ENCODE results near the gene MC1R.
"Not testable (repeated sequence)": the region's sequence is repeated elsewhere in the genome, so short reads cannot be mapped to it uniquely, and the experiment has no call there.

The MC1R gene

DNA sequence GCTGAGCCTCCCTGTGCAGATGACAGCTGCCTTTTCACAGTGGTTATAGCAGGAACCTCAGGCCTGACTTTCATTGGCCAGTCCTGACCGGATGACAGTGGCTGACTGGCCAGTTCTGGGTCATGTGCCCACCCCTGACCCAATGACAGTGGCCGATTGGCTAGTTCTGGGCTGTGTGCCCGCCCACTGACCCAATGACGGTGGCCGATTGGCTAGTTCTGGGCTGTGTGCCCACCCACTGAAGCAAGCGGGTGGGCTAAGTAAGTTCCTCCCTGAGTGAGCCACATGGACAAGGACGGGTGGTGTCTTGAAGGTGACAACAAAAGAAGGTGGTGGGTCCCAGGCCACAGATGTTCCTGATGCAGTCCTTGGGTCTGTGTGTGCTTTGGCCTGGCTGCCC lies 39.4 kb downstream of the MC1R start:
- DNase-seq (ENCODE audit: low read depth) = no peak
- Histone ChIP-seq H3K9ac (ENCODE audit: low read length) (no peak overlapping the region), H3K4me1 (ENCODE audit: control insufficient read depth, insufficient read depth, low read length) (no peaks in the 10 kb centered on the region)

DNA sequence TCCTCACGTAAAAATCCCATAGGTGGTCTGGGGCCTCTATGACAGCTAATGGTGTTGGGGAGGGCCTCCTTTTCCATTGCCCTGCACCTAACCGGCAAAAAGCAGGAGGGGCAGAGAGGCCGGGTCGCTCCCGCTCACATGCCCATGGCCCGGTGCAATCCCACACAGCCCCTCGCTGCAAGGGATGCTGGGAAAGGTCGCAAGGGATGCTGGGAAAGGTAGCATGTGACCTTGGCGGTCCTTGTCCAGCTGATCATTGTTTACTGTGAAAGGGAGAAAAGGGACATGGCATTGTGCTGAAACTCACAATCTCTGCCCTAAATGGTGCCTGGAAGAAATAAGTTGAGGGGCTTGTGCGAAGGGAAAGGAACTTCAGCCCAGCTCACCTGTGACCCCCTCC lies 39.9 kb downstream of the MC1R start:
- no peak overlapping the region for H3K4me3 ChIP-seq (ENCODE audit: low read length)
- H3K9me3 ChIP-seq (ENCODE audit: control insufficient read depth, low read length) = no peaks in the 10 kb centered on the region
- no peaks in the 10 kb centered on the region for H3K27me3 ChIP-seq (replicated peaks; ENCODE audit: control insufficient read depth, insufficient read depth, low read length)
- peaks cover 36% of the 10 kb centered on the region for H3K36me3 ChIP-seq (ENCODE audit: control insufficient read depth, insufficient read depth, low read length, severe bottlenecking)
- H3K4me1 ChIP-seq (ENCODE audit: control insufficient read depth, insufficient read depth, low read length) = no peaks in the 10 kb centered on the region
- H3K9ac ChIP-seq (ENCODE audit: low read length) = no peak overlapping the region
- no peak for DNase-seq (ENCODE audit: low read depth)

More for the DNA sequence above, 39.4 kb downstream of the MC1R start:
- H3K4me3 ChIP-seq (ENCODE audit: low read length) = no peak overlapping the region
- H3K9me3 ChIP-seq (ENCODE audit: control insufficient read depth, low read length) = no peaks in the 10 kb centered on the region
- H3K36me3 ChIP-seq (ENCODE audit: control insufficient read depth, insufficient read depth, low read length, severe bottlenecking) = peaks cover 36% of the 10 kb centered on the region
- no peaks in the 10 kb centered on the region for H3K27me3 ChIP-seq (replicated peaks; ENCODE audit: control insufficient read depth, insufficient read depth, low read length)

DNA sequence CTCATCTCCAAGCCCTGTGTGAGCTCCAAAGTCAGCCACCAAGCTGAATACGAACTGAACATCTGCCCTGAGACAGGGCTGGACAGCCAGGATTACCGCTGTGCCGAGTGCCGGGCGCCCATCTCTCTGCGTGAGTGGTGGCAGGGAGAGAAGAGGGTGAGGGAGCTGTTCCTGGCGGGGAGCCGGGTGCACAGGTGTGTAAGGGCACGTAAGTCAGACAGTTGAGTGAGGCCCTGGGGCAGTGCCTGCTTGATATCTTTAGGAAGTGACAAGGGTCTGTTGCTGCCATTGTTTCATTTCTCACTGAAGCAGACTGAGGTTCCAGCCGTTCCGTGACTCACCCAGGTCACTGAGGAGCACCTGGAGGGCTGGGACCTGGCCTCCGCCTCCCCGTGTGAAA lies 42.3 kb downstream of the MC1R start:
- Histone ChIP-seq H3K27me3 (replicated peaks; ENCODE audit: control insufficient read depth, insufficient read depth, low read length) (no peaks in the 10 kb centered on the region), H3K4me1 (ENCODE audit: control insufficient read depth, insufficient read depth, low read length) (no peaks in the 10 kb centered on the region), H3K4me3 (ENCODE audit: low read length) (no peak overlapping the region), H3K9me3 (ENCODE audit: control insufficient read depth, low read length) (no peaks in the 10 kb centered on the region), H3K9ac (ENCODE audit: low read length) (no peak overlapping the region), H3K36me3 (ENCODE audit: control insufficient read depth, insufficient read depth, low read length, severe bottlenecking) (peaks cover 29% of the 10 kb centered on the region)
- no peak for DNase-seq (ENCODE audit: low read depth)

DNA sequence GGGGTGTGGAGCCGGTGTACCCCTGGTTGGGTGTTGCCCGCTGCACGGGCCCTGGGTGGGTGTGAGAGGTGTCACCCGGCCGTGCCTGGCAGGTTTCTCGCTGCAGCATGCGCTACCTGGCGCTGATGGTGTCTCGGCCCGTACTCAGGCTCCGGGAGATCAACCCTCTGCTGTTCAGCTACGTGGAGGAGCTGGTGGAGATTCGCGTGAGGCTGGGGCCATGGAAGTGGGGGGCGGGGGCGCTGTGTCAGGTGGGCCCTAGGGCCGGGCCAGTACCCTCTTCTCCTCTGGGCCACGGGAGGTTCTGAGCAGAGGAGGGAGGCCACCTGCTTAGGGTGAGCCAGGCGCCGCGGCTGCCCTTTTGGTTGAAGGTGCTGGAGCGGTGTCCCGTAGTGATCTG lies 43.3 kb downstream of the MC1R start:
- Histone ChIP-seq H3K27me3 (replicated peaks; ENCODE audit: control insufficient read depth, insufficient read depth, low read length) (no peaks in the 10 kb centered on the region), H3K9ac (ENCODE audit: low read length) (no peak overlapping the region), H3K4me3 (ENCODE audit: low read length) (no peak overlapping the region), H3K9me3 (ENCODE audit: control insufficient read depth, low read length) (no peaks in the 10 kb centered on the region), H3K36me3 (ENCODE audit: control insufficient read depth, insufficient read depth, low read length, severe bottlenecking) (peaks cover 26% of the 10 kb centered on the region), H3K4me1 (ENCODE audit: control insufficient read depth, insufficient read depth, low read length) (no peaks in the 10 kb centered on the region)
- no peak for DNase-seq (ENCODE audit: low read depth)

DNA sequence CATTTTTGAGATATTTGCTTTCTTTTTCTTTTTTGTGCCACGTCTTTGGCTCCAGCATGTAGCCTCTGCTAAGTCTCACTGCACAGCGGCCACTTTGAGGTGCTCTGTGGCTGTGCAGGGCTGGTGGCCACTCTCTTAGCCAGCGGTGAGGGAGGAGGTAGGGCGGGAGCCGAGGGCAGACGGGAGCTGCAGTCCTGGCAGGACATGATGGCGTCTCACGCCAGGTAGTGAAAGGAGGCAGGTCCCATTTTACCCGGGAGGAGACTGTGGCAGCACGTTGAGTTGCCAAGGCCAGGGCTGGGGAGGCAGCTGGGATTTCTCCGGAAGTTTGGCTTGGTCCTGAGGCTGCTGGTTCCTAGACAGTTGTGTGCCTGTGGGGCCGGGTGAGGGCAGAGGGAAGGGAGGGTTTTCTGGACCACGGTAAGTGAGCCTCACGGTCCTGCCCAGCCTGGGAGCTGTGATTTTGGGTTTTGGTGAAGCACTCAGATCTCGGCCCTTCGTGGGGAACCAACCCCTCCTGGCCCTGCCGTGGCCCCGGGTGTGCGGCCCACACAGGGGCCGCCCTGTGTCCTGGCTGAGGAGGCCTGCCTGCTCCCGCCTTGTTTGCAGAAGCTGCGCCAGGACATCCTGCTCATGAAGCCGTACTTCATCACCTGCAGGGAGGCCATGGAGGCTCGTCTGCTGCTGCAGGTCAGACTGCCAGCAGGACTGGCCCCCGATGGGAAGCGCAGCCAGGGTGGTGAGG lies 44.3 kb downstream of the MC1R start:
- Histone ChIP-seq H3K9ac (ENCODE audit: low read length) (no peak overlapping the region), H3K9me3 (ENCODE audit: control insufficient read depth, low read length) (no peaks in the 10 kb centered on the region), H3K4me1 (ENCODE audit: control insufficient read depth, insufficient read depth, low read length) (no peaks in the 10 kb centered on the region), H3K27me3 (replicated peaks; ENCODE audit: control insufficient read depth, insufficient read depth, low read length) (no peaks in the 10 kb centered on the region), H3K36me3 (ENCODE audit: control insufficient read depth, insufficient read depth, low read length, severe bottlenecking) (peaks cover 16% of the 10 kb centered on the region), H3K4me3 (ENCODE audit: low read length) (no peak overlapping the region)
- no peak for DNase-seq (ENCODE audit: low read depth)

DNA sequence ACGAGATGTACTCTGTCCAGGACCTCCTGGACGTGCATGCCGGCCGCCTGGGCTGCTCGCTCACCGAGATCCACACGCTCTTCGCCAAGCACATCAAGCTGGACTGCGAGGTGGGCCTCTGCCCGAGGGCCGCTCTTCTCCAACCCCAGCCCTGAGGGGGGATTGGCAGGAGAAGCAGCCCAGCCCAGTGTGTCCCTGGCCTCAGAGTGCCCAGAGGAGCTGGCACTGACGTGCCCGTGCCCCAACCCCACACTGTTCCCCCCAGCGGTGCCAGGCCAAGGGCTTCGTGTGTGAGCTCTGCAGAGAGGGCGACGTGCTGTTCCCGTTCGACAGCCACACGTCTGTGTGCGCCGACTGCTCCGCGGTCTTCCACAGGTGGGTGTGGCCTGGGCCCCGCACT lies 45.5 kb downstream of the MC1R start:
- no peak for DNase-seq (ENCODE audit: low read depth)
- no peaks in the 10 kb centered on the region for H3K4me1 ChIP-seq (ENCODE audit: control insufficient read depth, insufficient read depth, low read length)
- H3K9me3 ChIP-seq (ENCODE audit: control insufficient read depth, low read length) = no peaks in the 10 kb centered on the region
- H3K4me3 ChIP-seq (ENCODE audit: low read length) = no peak overlapping the region
- no peaks in the 10 kb centered on the region for H3K27me3 ChIP-seq (replicated peaks; ENCODE audit: control insufficient read depth, insufficient read depth, low read length)
- H3K9ac ChIP-seq (ENCODE audit: low read length) = no peak overlapping the region
- peaks cover 11% of the 10 kb centered on the region for H3K36me3 ChIP-seq (ENCODE audit: control insufficient read depth, insufficient read depth, low read length, severe bottlenecking)

DNA sequence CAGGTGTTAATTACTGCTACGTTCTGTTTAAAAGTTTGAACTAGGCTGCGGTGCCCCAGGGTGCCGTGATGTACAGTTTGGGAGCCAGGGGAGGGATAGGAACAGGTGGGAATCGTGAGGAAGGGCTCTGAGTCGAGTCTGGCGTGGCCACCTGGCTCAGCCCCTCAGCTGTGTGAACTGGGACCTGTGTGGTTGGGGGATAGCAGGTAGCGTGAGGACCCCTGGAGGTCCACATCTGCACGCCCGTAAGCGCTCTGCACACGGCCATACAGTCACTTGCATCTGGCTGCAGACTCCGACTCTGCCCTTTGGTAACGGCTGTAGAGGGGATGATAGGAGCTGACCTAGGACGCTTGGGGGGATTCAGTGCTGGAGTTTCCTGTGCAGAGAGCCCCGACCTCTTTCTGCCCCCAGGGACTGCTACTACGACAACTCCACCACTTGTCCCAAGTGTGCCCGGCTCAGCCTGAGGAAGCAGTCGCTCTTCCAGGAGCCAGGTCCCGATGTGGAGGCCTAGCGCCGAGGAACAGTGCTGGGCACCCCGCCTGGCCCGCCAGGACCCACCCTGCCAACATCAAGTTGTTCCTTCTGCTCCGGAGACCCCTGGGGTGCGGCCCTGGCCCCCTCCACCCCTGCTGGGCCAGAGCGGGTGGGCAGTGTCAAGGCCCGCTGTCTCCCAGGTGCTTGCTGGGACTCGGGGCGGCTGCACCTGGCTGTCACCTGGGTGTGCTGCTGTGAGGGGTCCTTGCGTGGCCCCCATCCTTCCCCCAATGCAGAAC lies 47.0 kb downstream of the MC1R start:
- no peaks in the 10 kb centered on the region for H3K27me3 ChIP-seq (replicated peaks; ENCODE audit: control insufficient read depth, insufficient read depth, low read length)
- no peaks in the 10 kb centered on the region for H3K9me3 ChIP-seq (ENCODE audit: control insufficient read depth, low read length)
- peaks cover 6% of the 10 kb centered on the region for H3K4me1 ChIP-seq (ENCODE audit: control insufficient read depth, insufficient read depth, low read length)
- H3K9ac ChIP-seq (ENCODE audit: low read length) = no peak overlapping the region
- DNase-seq (ENCODE audit: low read depth) = no peak
- peaks cover 6% of the 10 kb centered on the region for H3K36me3 ChIP-seq (ENCODE audit: control insufficient read depth, insufficient read depth, low read length, severe bottlenecking)
- H3K4me3 ChIP-seq (ENCODE audit: low read length) = no peak overlapping the region

DNA sequence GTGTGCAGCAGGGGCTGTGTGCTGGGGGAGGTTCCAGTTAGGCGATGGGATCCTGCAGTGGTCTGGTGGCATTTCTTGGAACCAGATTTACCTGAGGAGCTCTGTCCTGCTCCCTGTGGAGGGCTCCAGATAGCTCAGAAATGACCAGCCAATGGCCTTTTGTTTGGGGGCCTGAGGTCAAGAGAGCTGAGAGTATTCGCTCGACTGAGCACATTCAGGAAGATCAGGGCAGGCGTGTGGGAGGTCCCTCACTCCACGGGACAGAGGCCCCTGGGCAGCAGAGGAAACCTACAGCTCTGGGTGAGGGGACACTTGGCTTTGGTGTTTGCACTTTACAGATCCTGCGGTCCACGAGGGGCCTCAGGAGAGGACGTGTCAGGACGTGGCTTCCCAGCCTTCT lies 48.1 kb downstream of the MC1R start:
- peaks cover 16% of the 10 kb centered on the region for H3K4me1 ChIP-seq (ENCODE audit: control insufficient read depth, insufficient read depth, low read length)
- no peaks in the 10 kb centered on the region for H3K27me3 ChIP-seq (replicated peaks; ENCODE audit: control insufficient read depth, insufficient read depth, low read length)
- H3K36me3 ChIP-seq (ENCODE audit: control insufficient read depth, insufficient read depth, low read length, severe bottlenecking) = peaks cover 6% of the 10 kb centered on the region
- no peak overlapping the region for H3K4me3 ChIP-seq (ENCODE audit: low read length)
- DNase-seq (ENCODE audit: low read depth) = no peak
- H3K9me3 ChIP-seq (ENCODE audit: control insufficient read depth, low read length) = no peaks in the 10 kb centered on the region
- no peak overlapping the region for H3K9ac ChIP-seq (ENCODE audit: low read length)

DNA sequence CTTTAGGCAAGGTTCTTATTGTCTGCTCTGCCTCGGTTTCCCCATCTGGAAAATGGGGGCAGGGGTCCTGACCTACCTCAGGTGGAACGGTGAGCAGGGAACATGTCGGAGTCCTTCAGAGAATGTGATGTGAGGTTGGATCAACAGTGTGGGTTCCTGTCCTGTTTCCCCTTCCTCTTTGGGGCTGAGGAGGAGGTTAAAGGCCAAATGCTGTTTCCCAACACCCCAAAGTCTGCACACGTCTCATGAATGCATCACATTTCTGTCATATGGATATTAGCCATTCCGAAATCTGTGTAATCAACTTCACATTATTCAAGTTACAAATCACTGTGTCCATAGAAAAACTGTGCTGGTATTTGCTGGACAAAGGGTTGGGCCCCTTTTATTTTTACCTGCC lies 48.8 kb downstream of the MC1R start:
- H3K36me3 ChIP-seq (ENCODE audit: control insufficient read depth, insufficient read depth, low read length, severe bottlenecking); H3K9me3 ChIP-seq (ENCODE audit: control insufficient read depth, low read length); H3K4me3 ChIP-seq (ENCODE audit: low read length); DNase-seq (ENCODE audit: low read depth); H3K9ac ChIP-seq (ENCODE audit: low read length); H3K27me3 ChIP-seq (replicated peaks; ENCODE audit: control insufficient read depth, insufficient read depth, low read length): not testable (repeated sequence)
- H3K4me1 ChIP-seq (ENCODE audit: control insufficient read depth, insufficient read depth, low read length) = peaks cover 20% of the 10 kb centered on the region

DNA sequence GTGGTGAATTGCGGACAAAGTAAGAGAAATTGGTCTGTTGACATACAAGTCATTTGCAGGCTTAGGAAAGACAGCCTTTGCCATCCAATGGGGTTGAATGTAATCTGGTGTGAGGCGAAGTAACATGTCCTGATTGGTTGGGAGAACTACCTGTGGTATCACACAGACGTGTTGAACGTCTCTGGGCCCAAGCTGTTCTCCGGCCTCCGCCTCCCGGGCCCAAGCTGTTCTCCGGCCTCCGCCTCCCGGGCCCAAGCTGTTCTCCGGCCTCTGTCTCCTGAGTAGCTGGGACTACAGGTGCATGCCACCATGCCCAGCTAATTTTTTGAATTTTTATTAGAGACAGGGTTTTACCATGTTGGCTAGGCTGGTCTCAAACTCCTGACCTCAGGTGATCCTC lies 49.4 kb downstream of the MC1R start:
- not testable (repeated sequence) for H3K27me3 ChIP-seq (replicated peaks; ENCODE audit: control insufficient read depth, insufficient read depth, low read length); DNase-seq (ENCODE audit: low read depth); H3K4me3 ChIP-seq (ENCODE audit: low read length); H3K9ac ChIP-seq (ENCODE audit: low read length); H3K36me3 ChIP-seq (ENCODE audit: control insufficient read depth, insufficient read depth, low read length, severe bottlenecking); H3K9me3 ChIP-seq (ENCODE audit: control insufficient read depth, low read length)
- peaks cover 20% of the 10 kb centered on the region for H3K4me1 ChIP-seq (ENCODE audit: control insufficient read depth, insufficient read depth, low read length)

DNA sequence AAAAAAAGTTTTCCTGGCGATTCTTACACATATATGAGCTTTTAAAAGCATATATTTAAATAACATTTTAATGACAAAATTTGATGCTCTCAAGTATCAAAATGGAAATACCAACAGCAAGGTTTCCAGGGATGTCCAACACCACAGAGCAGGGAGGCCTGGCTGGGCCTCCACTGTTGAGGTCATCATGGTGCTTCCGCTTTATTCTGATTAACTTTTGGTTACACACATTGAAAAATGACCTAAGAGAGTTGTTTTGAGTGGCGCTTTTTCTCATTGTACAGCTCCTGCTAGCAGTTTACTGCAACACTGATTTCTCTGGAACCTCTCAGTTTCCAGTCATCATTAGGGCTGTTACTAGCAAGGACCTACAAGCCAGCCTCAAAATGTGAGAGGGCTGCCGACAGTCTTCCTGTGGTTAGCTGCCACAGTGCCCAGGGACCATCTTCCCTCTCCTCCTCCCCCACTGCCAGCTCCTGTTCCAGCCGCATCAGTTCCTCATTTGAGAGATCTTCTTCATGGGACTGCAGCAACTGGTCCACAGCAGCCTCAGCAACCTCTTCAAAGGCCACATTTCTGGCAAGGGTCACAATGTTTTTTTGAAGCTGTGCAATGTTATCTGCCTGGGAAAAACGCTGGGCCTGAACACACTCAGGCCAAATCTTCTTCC lies 51.2 kb downstream of the MC1R start:
- peaks cover 6% of the 10 kb centered on the region for H3K36me3 ChIP-seq (ENCODE audit: control insufficient read depth, insufficient read depth, low read length, severe bottlenecking)
- no peaks in the 10 kb centered on the region for H3K27me3 ChIP-seq (replicated peaks; ENCODE audit: control insufficient read depth, insufficient read depth, low read length)
- peaks cover 28% of the 10 kb centered on the region for H3K4me1 ChIP-seq (ENCODE audit: control insufficient read depth, insufficient read depth, low read length)
- DNase-seq (ENCODE audit: low read depth) = no peak
- H3K9ac ChIP-seq (ENCODE audit: low read length) = no peak overlapping the region
- H3K4me3 ChIP-seq (ENCODE audit: low read length) = peak overlapping the region; percentile 57
- H3K9me3 ChIP-seq (ENCODE audit: control insufficient read depth, low read length) = no peaks in the 10 kb centered on the region
